GM23248 (cell line): ENCODE results near the gene ERN1.
"Not testable (repeated sequence)": the region's sequence is repeated elsewhere in the genome, so short reads cannot be mapped to it uniquely, and the experiment has no call there.

Experiments used
- EZH2 ChIP-seq: fragments of 200-600 bp; sonication (generic); IDR thresholded peaks from 2 replicates; pipeline ENCODE4 v1.6.1; 2018; ENCODE audit warnings: antibody characterized with exemption, mild to moderate bottlenecking; ENCODE audit not compliant: insufficient read depth, poor library complexity, severe bottlenecking
- EZH2phosphoT487 ChIP-seq: fragments of 200-600 bp; sonication (generic); IDR thresholded peaks from 2 replicates; pipeline ENCODE4 v1.6.1; 2018; ENCODE audit warnings: antibody characterized with exemption, moderate library complexity, mild to moderate bottlenecking, low read depth; ENCODE audit not compliant: insufficient read depth

DNA sequence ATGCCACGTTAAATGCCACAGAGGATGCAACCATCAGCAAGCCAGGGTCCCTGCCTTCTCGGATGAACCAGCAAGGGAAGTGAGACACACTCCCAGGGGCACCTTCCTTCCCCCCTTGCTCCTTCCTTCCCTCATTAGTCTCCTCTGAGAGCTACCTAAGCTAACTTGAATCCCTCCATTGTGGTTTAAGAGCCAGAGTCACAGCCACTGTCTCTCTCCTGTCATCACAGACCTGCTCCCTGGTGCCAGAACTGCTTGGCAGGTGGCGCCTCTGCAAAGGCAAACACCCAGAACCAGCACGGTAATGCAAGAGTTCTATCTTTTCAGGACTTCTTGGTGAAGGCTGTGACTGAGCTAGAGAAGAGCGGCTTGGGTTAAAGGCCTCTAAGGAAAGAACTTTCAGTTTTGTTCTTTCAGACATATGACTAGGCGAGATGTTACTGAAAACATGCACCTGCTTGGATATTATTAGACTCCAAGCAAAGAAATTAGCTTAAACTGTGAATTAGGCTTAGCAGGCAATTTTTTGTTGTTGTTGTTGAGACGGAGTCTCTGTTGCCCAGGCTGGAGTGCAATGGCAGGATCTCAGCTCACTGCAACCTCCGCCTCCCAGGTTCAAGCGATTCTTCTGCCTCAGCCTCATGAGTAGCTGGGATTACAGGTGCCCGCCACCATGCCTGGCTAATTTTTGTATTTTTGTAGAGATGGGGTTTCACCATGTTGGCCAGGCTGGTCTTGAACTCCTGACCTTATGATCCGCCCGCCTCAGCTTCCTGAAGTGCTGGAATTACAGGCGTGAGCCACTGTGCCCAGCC, 8.8 kb downstream of the ERN1 start:
- TF ChIP-seq EZH2, EZH2phosphoT487: not testable (repeated sequence)
